A673 (cell line): ENCODE results near the gene SLC25A21. TPM values are rescaled to one million over a fixed set of nuclear protein-coding genes. Genes with fewer than 3 reads are reported as not detected.

Experiments used
- Bru-seq: library from RNA; stranded (reverse); fragments of 400-500 nt; gene quantifications from one replicate; lab custom pipeline; 2021; lab: Mats Ljungman, UMichigan
- BruChase-seq, 2 experiments: library from RNA; stranded (reverse); fragments of 400-500 nt; gene quantifications; one replicate each; lab custom pipeline; 2021; lab: Mats Ljungman, UMichigan
- BruUV-seq: library from RNA; stranded (reverse); fragments of 400-500 nt; replicated peaks from 2 replicates; lab custom pipeline; 2021; lab: Mats Ljungman, UMichigan
- CTCF ChIA-PET: fragments of 300-600 bp; sonication (Branson Sonifier 250); formaldehyde crosslinking; loops from one replicate; lab custom pipeline; 2022; ENCODE audit warnings: antibody characterized with exemption; lab: Charles Lee
- POLR2A ChIA-PET: fragments of 300-600 bp; sonication (Branson Sonifier 250); formaldehyde crosslinking; loops from one replicate; lab custom pipeline; 2022; ENCODE audit warnings: antibody characterized with exemption; ENCODE audit not compliant: low non-redundant PET; lab: Charles Lee
- DNase-seq: peaks from one replicate; pipeline ENCODE4 v3.0.0-alpha.2; 2015; ENCODE audit warnings: low spot score
- H3K27ac ChIP-seq: fragments of 200-600 bp; sonication (generic); 2 replicates; pipeline ENCODE4 v1.5.1; 2016; ENCODE audit warnings: mixed run types, low read depth, mild to moderate bottlenecking, mixed read lengths, antibody characterized with exemption, low read length; ENCODE audit not compliant: poor library complexity, severe bottlenecking
- H3K27me3 ChIP-seq: fragments of 200-600 bp; sonication (generic); replicated peaks from 2 replicates; pipeline ENCODE4 v1.6.1; 2017; ENCODE audit warnings: mixed run types, low read depth, mild to moderate bottlenecking, mixed read lengths, antibody characterized with exemption, low read length; ENCODE audit not compliant: insufficient read depth, poor library complexity
- H3K36me3 ChIP-seq: fragments of 200-600 bp; sonication (generic); 2 replicates; pipeline ENCODE4 v1.6.1; 2016; ENCODE audit warnings: mixed run types, mild to moderate bottlenecking, mixed read lengths, antibody characterized with exemption, low read length; ENCODE audit not compliant: insufficient read depth, poor library complexity, severe bottlenecking
- H3K4me1 ChIP-seq: fragments of 200-600 bp; sonication (generic); 2 replicates; pipeline ENCODE4 v1.6.1; 2017; ENCODE audit warnings: mixed run types, mild to moderate bottlenecking, mixed read lengths, antibody characterized with exemption, low read length; ENCODE audit not compliant: insufficient read depth, poor library complexity, severe bottlenecking
- H3K4me3 ChIP-seq: fragments of 200-600 bp; sonication (generic); 2 replicates; pipeline ENCODE4 v1.5.1; 2016; ENCODE audit warnings: low read depth, mixed run types, mild to moderate bottlenecking, mixed read lengths, low read length; ENCODE audit not compliant: poor library complexity, severe bottlenecking
- H3K9me3 ChIP-seq: fragments of 200-600 bp; sonication (generic); 2 replicates; pipeline ENCODE4 v1.6.1; 2016; ENCODE audit warnings: mixed run types, low read depth, mild to moderate bottlenecking, mixed read lengths, antibody characterized with exemption, low read length; ENCODE audit not compliant: poor library complexity, severe bottlenecking
- EZH2 ChIP-seq: fragments of 200-600 bp; sonication (generic); IDR thresholded peaks from 2 replicates; pipeline ENCODE4 v1.6.1; 2017; ENCODE audit warnings: borderline replicate concordance, low read depth, mild to moderate bottlenecking, mixed read lengths, antibody characterized with exemption, low read length; ENCODE audit not compliant: poor library complexity, severe bottlenecking
- intact Hi-C: fragments of 100-400 bp; cut with micrococcal nuclease; formaldehyde crosslinking; loops from one replicate; pipeline ENCODE4 v1.10.0; 2022; ENCODE audit not compliant: unreplicated experiment
- long read RNA-seq: library from polyadenylated mRNA; stranded (forward); transcript quantifications from one replicate; pipeline ENCODE4 v2.0.0, GENCODE V29; 2022
- total RNA-seq: library from RNA; stranded (reverse); gene quantifications from 2 replicates; pipeline ENCODE4 v1.2.3, GENCODE V29; 2021
- TF ChIP-seq, protein P1 (sequence below): fragments of 300-800, 200-600 bp; sonication (generic); conservative IDR thresholded peaks from 2 replicates; pipeline ENCODE4 v1.5.1; 2017; ENCODE audit warnings: low read depth, mild to moderate bottlenecking, antibody characterized with exemption, low read length, moderate library complexity, mixed read lengths

Gene SLC25A21
- total RNA-seq (4.3 and 4.7 TPM in 2 replicates), Bru-seq, nascent RNA (percentile 55 among the genes with signal in this experiment), BruChase-seq, experiment 1, labeled RNA remaining after a 2-hour chase (percentile 66 among the genes with signal in this experiment), BruChase-seq, experiment 2, labeled RNA remaining after a 6-hour chase (percentile 64 among the genes with signal in this experiment)
- long read RNA-seq, partial matches to known transcripts: 2 of 5 reads
- long read RNA-seq, other reads (novel, unspliced or antisense): 3 of 5 reads

DNA sequence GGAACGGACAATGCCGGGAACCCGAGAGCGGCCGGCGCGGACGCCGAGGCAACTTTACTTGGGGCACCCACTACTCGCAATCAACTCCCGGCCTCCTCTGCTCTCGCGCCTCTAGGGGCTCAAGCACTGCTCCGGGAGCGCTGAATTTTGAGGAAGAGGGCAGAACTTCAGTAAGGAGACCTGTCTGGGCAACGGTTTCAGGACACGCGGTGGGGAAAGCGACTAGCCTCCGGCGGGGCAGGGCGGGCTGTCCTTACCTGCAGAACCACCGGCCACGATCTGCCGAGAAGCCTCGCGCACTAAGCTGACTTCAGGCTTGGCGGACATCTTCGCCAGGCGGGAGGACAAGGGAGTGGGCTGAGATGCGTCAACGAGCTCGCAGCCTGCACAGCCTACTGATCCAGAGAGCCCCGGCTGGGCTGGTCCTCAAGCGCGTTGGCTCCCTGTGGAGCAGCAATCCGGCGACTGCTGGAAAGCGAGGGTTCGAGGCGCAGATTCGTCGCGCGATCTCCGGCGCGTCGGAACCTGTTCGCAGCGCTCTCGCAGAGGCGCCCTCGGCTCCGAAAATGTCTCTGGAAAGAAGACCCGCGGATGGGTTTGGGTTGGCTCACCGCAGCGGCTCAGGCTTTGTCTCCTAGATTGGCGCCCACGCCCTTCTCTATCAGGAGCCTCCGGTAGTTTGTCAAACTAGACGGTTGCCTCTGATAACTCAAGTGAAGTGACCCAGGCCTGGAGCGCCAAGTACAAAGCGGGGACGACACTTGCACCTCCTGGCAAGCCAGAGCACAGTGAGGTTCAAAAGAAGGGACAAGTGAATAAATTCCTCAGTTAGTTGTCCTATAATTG lies at the start of gene SLC25A21:
TSS of gene SLC25A21 (minus strand) at position 583 of the 846 bp plus-strand sequence.
- Histone ChIP-seq H3K4me3 (peak within 1 kb of the TSS; percentile 66), H3K4me1 (peaks cover 9% of the 10 kb centered on the region), H3K27me3 (no peaks in the 10 kb centered on the region), H3K9me3 (no peaks in the 10 kb centered on the region), H3K27ac (peak within 1 kb of the TSS; percentile 94), H3K36me3 (no peaks in the 10 kb centered on the region)
- TF ChIP-seq, protein P1, sequence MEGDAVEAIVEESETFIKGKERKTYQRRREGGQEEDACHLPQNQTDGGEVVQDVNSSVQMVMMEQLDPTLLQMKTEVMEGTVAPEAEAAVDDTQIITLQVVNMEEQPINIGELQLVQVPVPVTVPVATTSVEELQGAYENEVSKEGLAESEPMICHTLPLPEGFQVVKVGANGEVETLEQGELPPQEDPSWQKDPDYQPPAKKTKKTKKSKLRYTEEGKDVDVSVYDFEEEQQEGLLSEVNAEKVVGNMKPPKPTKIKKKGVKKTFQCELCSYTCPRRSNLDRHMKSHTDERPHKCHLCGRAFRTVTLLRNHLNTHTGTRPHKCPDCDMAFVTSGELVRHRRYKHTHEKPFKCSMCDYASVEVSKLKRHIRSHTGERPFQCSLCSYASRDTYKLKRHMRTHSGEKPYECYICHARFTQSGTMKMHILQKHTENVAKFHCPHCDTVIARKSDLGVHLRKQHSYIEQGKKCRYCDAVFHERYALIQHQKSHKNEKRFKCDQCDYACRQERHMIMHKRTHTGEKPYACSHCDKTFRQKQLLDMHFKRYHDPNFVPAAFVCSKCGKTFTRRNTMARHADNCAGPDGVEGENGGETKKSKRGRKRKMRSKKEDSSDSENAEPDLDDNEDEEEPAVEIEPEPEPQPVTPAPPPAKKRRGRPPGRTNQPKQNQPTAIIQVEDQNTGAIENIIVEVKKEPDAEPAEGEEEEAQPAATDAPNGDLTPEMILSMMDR: peak; percentile 32; the same call in 1 of the 2 replicates
- no peak for TF ChIP-seq EZH2
- POLR2A ChIA-PET: interaction anchor here (0.6 kb wide), 1 partner anchor 26 kb away, joined by 4 read pairs; the partner anchor contains the start of gene MIPOL1
- intact Hi-C loops: no loop called here
- CTCF ChIA-PET: no interaction called here
- TSS peak; percentile 69 for BruUV-seq
- DNase-seq: peak; percentile 91

DNA sequence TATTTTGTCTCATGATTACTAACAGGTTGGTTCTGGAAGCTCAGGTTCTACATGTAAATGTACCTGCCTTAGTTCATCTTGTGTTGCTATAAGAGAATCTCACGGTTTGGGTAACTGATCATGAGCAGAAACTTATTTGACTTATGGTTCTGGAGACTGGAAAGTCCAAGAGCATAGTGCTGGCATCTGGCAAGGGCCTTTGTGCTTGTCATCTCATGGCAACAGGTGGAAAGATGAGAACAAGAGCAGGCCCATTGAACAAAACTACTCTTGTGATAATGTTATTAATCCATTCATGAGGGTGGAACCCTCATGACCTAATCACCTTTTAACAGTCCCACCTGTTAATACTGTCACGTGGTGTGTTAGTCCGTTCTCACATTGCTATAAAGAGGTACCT lies 48.7 kb upstream of the SLC25A21 start:
- Histone ChIP-seq H3K4me1 (no peaks in the 10 kb centered on the region), H3K4me3 (no peak overlapping the region), H3K27ac (no peak overlapping the region), H3K9me3 (peaks cover 10% of the 10 kb centered on the region), H3K36me3 (no peaks in the 10 kb centered on the region), H3K27me3 (no peaks in the 10 kb centered on the region)
- TF ChIP-seq, protein P1: no peak
- no peak for TF ChIP-seq EZH2
- POLR2A ChIA-PET: no interaction called here
- CTCF ChIA-PET: no interaction called here
- no TSS peak for BruUV-seq
- DNase-seq: no peak
- intact Hi-C loops: no loop called here

DNA sequence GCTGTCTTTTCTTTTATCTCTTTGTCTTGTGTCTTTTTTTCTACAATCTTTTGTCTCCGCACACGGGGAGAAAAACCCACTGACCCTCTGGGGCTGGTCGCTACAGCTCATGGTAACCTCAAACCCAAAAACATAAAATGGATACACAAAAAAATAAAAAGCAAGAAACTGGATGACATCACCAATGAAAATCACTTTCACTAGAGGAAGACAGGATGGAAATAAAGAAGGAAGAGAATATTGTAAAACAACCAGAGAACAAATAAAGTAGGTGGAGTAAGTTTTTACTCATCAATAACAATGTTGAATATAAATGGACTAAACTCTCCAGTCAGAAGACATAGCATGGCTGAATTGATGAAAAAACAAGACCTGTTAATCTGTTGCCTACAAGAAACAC lies 42.9 kb upstream of the SLC25A21 start:
- H3K27ac ChIP-seq: no peak overlapping the region
- no peaks in the 10 kb centered on the region for H3K27me3 ChIP-seq
- no peaks in the 10 kb centered on the region for H3K9me3 ChIP-seq
- intact Hi-C loops: no loop called here
- no peaks in the 10 kb centered on the region for H3K36me3 ChIP-seq
- TF ChIP-seq, protein P1: no peak
- no peak for TF ChIP-seq EZH2
- no peaks in the 10 kb centered on the region for H3K4me1 ChIP-seq
- CTCF ChIA-PET: no interaction called here
- BruUV-seq: no TSS peak
- no peak overlapping the region for H3K4me3 ChIP-seq
- POLR2A ChIA-PET: no interaction called here
- no peak for DNase-seq
